CD8-positive, alpha-beta memory T cell (primary cell): ENCODE results near the gene VAV2. TPM values are rescaled to one million over a fixed set of nuclear protein-coding genes. Genes with fewer than 3 reads are reported as not detected.
A peak's percentile ranks its signal among the peaks of the same experiment; 100 is the strongest.

Source experiments
- CTCF ChIA-PET: fragments of 350-600 bp; sonication (Branson Sonifier 250); formaldehyde crosslinking; loops from one replicate; lab custom pipeline; 2021; ENCODE audit warnings: antibody characterized with exemption; lab: Charles Lee
- POLR2A ChIA-PET: fragments of 350-600 bp; sonication (Branson Sonifier 250); formaldehyde crosslinking; loops from one replicate; lab custom pipeline; 2021; ENCODE audit warnings: antibody characterized with exemption; lab: Charles Lee
- DNase-seq, 5 donors: peaks; one replicate each; pipeline versions ENCODE4 v3.0.0 to v3.0.0-alpha.2; 2020 to 2022; ENCODE audit warnings: mixed read lengths in 1 of 5
- H3K27ac ChIP-seq: one replicate; pipeline ENCODE4 v1.7.0; 2013; ENCODE audit warnings: low read depth, mild to moderate bottlenecking, low read length, moderate library complexity
- H3K27me3 ChIP-seq: 2 replicates; pipeline ENCODE4 v1.7.0; 2013; ENCODE audit warnings: low read length, mild to moderate bottlenecking; ENCODE audit not compliant: insufficient read depth, poor library complexity, severe bottlenecking
- H3K36me3 ChIP-seq: 2 replicates; pipeline ENCODE4 v1.7.0; 2013; ENCODE audit warnings: mild to moderate bottlenecking, low read length, moderate library complexity; ENCODE audit not compliant: insufficient read depth
- H3K4me1 ChIP-seq: 2 replicates; pipeline ENCODE4 v1.7.0; 2013; ENCODE audit warnings: mild to moderate bottlenecking, low read length, moderate library complexity; ENCODE audit not compliant: insufficient read depth
- H3K4me3 ChIP-seq: 2 replicates; pipeline ENCODE4 v1.7.0; 2013; ENCODE audit warnings: mild to moderate bottlenecking, low read length
- H3K9me3 ChIP-seq: 2 replicates; pipeline ENCODE4 v1.7.0; 2013; ENCODE audit warnings: mild to moderate bottlenecking, low read length
- H3K27ac Mint-ChIP-seq, 8 donors: one replicate each; pipeline ENCODE4 v1.8.0; 2020 to 2021; ENCODE audit warnings: mixed read lengths in 8 of 8, mild to moderate bottlenecking in 6 of 8, inconsistent platforms in 3 of 8, moderate library complexity in 3 of 8
- H3K27me3 Mint-ChIP-seq, 2 donors: one replicate each; pipeline ENCODE4 v1.8.0; 2020 to 2021; ENCODE audit warnings: mixed read lengths in 2 of 2, mild to moderate bottlenecking in 1 of 2, moderate library complexity in 1 of 2
- H3K36me3 Mint-ChIP-seq, 3 donors: one replicate each; pipeline ENCODE4 v1.8.0; 2020 to 2021; ENCODE audit warnings: mixed read lengths in 3 of 3, inconsistent platforms in 1 of 3, mild to moderate bottlenecking in 1 of 3
- H3K4me1 Mint-ChIP-seq, 3 donors: one replicate each; pipeline ENCODE4 v1.8.0; 2020 to 2021; ENCODE audit warnings: mixed read lengths in 3 of 3, inconsistent platforms in 1 of 3, mild to moderate bottlenecking in 1 of 3
- H3K4me3 Mint-ChIP-seq, 7 donors: one replicate each; pipeline ENCODE4 v1.8.0; 2020 to 2021; ENCODE audit warnings: mixed read lengths in 7 of 7, mild to moderate bottlenecking in 6 of 7, moderate library complexity in 4 of 7, inconsistent platforms in 2 of 7
- H3K9me3 Mint-ChIP-seq, 5 donors: one replicate each; pipeline ENCODE4 v1.8.0; 2020 to 2022; ENCODE audit warnings: mixed read lengths in 5 of 5, mild to moderate bottlenecking in 3 of 5, moderate library complexity in 2 of 5, inconsistent platforms in 1 of 5
- polyA plus RNA-seq: library from polyadenylated mRNA; unstranded; fragments of 300-500 nt; fragmentation: Illumina TruSeq; gene quantifications from one replicate; pipeline ENCODE4 v1.2.3, GENCODE V29; 2021
- total RNA-seq, 2 experiments: library from RNA; stranded (reverse); gene quantifications; one replicate each; pipeline ENCODE4 v1.2.3, GENCODE V29; 2021

VAV2 gene
- total and polyA plus RNA-seq, 3 experiments from 2014 or later: 1.1 to 7.6 (median 6.0) TPM

GRCh38 chr9:134025606-134026541 lies 33.8 kb upstream of the VAV2 start:
- H3K9me3 ChIP-seq: no peaks in the 10 kb centered on the region
- CTCF ChIA-PET: interaction anchor here (0.8 to 1.9 kb wide), 7 partner anchors 8 to 110 kb away, joined by 3 to 5 read pairs (median 4); partner anchors contain the start of gene WDR5
- H3K4me1 ChIP-seq: peaks cover 9% of the 10 kb centered on the region
- Mint-ChIP-seq H3K27ac (peak overlapping the region in 6 of 8 donors; percentile 29 to 65 (median 56)), H3K27me3 (no peaks in the 10 kb centered on the region), H3K4me3 (peak overlapping the region; percentile 70 to 89 (median 78)), H3K9me3 (no peaks in the 10 kb centered on the region), H3K36me3 (peaks cover 0 to 18% (median 2%) of the 10 kb centered on the region in 3 donors), H3K4me1 (peaks cover 7 to 26% (median 15%) of the 10 kb centered on the region in 3 donors)
- H3K27ac ChIP-seq: peak overlapping the region; percentile 64
- POLR2A ChIA-PET: interaction anchor here (0.6 to 2.4 kb wide), 5 partner anchors 7 to 139 kb away, joined by 3 to 13 read pairs (median 8); partner anchors contain the start of genes RNU6ATAC and WDR5
- no peaks in the 10 kb centered on the region for H3K27me3 ChIP-seq
- H3K4me3 ChIP-seq: peak overlapping the region; percentile 70
- DNase-seq: peak; percentile 27 to 66 (median 41)
- no peaks in the 10 kb centered on the region for H3K36me3 ChIP-seq

- H3K4me1 Mint-ChIP-seq: peaks cover 7 to 26% (median 15%) of the 10 kb centered on the region in 3 donors
- H3K36me3 Mint-ChIP-seq: peaks cover 0 to 12% (median 0%) of the 10 kb centered on the region in 3 donors
- H3K9me3 ChIP-seq: no peaks in the 10 kb centered on the region
- peak within 1 kb of the TSS; percentile 70 to 89 (median 78) for H3K4me3 Mint-ChIP-seq
- DNase-seq: peak; percentile 87 to 95 (median 90)
- H3K4me3 ChIP-seq: peak within 1 kb of the TSS; percentile 70
- H3K27me3 ChIP-seq: no peaks in the 10 kb centered on the region
- peak within 1 kb of the TSS; percentile 64 for H3K27ac ChIP-seq
- ChIA-PET POLR2A (interaction anchor here (0.6 to 2.4 kb wide), 5 partner anchors 8 to 408 kb away, joined by 5 to 13 read pairs (median 8); partner anchors contain the start of gene WDR5), CTCF (interaction anchor here (0.8 to 1.9 kb wide), 5 partner anchors 9 to 111 kb away, joined by 3 to 5 read pairs (median 4); partner anchors contain the start of gene WDR5)
- no peaks in the 10 kb centered on the region for H3K36me3 ChIP-seq
- H3K9me3 Mint-ChIP-seq: no peaks in the 10 kb centered on the region
- H3K27ac Mint-ChIP-seq: peak within 1 kb of the TSS; percentile 24 to 88 (median 58)
- H3K4me1 ChIP-seq: peaks cover 9% of the 10 kb centered on the region
- no peaks in the 10 kb centered on the region for H3K27me3 Mint-ChIP-seq
Measured at GRCh38 chr9:134024828-134025605, 32.9 kb upstream of the VAV2 start, which contains the start of gene BRD3OS. Gene BRD3OS, plus strand, starts transcription at chr9:134025481. Its CDS starts 1,267 bp downstream, at chr9:134026748.

GRCh38 chr9:134024214-134024792 lies 32.2 kb upstream of the VAV2 start:
- ChIA-PET CTCF (interaction anchor here (1.3 kb wide), 2 partner anchors 15 to 111 kb away, joined by 4 read pairs; partner anchors contain the start of gene WDR5), POLR2A (interaction anchor here (0.6 to 2.4 kb wide), 4 partner anchors 31 to 409 kb away, joined by 5 to 13 read pairs (median 8); partner anchors contain the start of gene WDR5)
- DNase-seq: no peak
- Histone ChIP-seq H3K27ac (no peak overlapping the region), H3K36me3 (no peaks in the 10 kb centered on the region), H3K9me3 (no peaks in the 10 kb centered on the region), H3K27me3 (no peaks in the 10 kb centered on the region), H3K4me1 (peaks cover 9% of the 10 kb centered on the region), H3K4me3 (no peak overlapping the region)
- peaks cover 0 to 12% (median 0%) of the 10 kb centered on the region in 3 donors for H3K36me3 Mint-ChIP-seq
- H3K27ac Mint-ChIP-seq: peak overlapping the region in 7 of 8 donors; percentile 24 to 88 (median 52)
- peaks cover 7 to 26% (median 15%) of the 10 kb centered on the region in 3 donors for H3K4me1 Mint-ChIP-seq
- H3K4me3 Mint-ChIP-seq: peak overlapping the region; percentile 28 to 89 (median 71)
- H3K27me3 Mint-ChIP-seq: no peaks in the 10 kb centered on the region
- H3K9me3 Mint-ChIP-seq: no peaks in the 10 kb centered on the region

GRCh38 chr9:134014946-134015345 lies 22.8 kb upstream of the VAV2 start:
- Mint-ChIP-seq H3K4me1 (no peaks in the 10 kb centered on the region), H3K27me3 (no peaks in the 10 kb centered on the region), H3K9me3 (peaks cover 0 to 6% (median 3%) of the 10 kb centered on the region in 5 donors), H3K4me3 (no peak overlapping the region), H3K36me3 (peaks cover 0 to 3% (median 0%) of the 10 kb centered on the region in 3 donors), H3K27ac (no peak overlapping the region)
- Histone ChIP-seq H3K9me3 (no peaks in the 10 kb centered on the region), H3K4me1 (no peaks in the 10 kb centered on the region), H3K4me3 (no peak overlapping the region), H3K36me3 (no peaks in the 10 kb centered on the region), H3K27me3 (no peaks in the 10 kb centered on the region), H3K27ac (no peak overlapping the region)
- no peak for DNase-seq
- ChIA-PET CTCF (no interaction called here), POLR2A (no interaction called here)

- no peaks in the 10 kb centered on the region for H3K27me3 ChIP-seq
- peaks cover 0 to 6% (median 3%) of the 10 kb centered on the region in 5 donors for H3K9me3 Mint-ChIP-seq
- H3K27ac ChIP-seq: no peak overlapping the region
- no peak overlapping the region for H3K27ac Mint-ChIP-seq
- H3K36me3 Mint-ChIP-seq: peaks cover 0 to 3% (median 0%) of the 10 kb centered on the region in 3 donors
- H3K4me1 Mint-ChIP-seq: no peaks in the 10 kb centered on the region
- H3K36me3 ChIP-seq: no peaks in the 10 kb centered on the region
- DNase-seq: no peak
- H3K9me3 ChIP-seq: no peaks in the 10 kb centered on the region
- H3K4me3 Mint-ChIP-seq: no peak overlapping the region
- H3K27me3 Mint-ChIP-seq: peaks cover 3 to 16% of the 10 kb centered on the region in 2 donors
- CTCF ChIA-PET: no interaction called here
- POLR2A ChIA-PET: no interaction called here
- H3K4me1 ChIP-seq: no peaks in the 10 kb centered on the region
- no peak overlapping the region for H3K4me3 ChIP-seq
Measured at GRCh38 chr9:134011401-134011800, 19.3 kb upstream of the VAV2 start.

GRCh38 chr9:134010310-134011173 lies 18.4 kb upstream of the VAV2 start:
- Mint-ChIP-seq H3K27ac (no peak overlapping the region), H3K4me3 (no peak overlapping the region), H3K4me1 (no peaks in the 10 kb centered on the region), H3K9me3 (peaks cover 0 to 6% (median 3%) of the 10 kb centered on the region in 5 donors), H3K27me3 (peaks cover 3 to 16% of the 10 kb centered on the region in 2 donors), H3K36me3 (peaks cover 0 to 3% (median 0%) of the 10 kb centered on the region in 3 donors)
- Histone ChIP-seq H3K27ac (no peak overlapping the region), H3K36me3 (no peaks in the 10 kb centered on the region), H3K27me3 (no peaks in the 10 kb centered on the region), H3K4me3 (no peak overlapping the region), H3K4me1 (no peaks in the 10 kb centered on the region), H3K9me3 (no peaks in the 10 kb centered on the region)
- ChIA-PET CTCF (no interaction called here), POLR2A (no interaction called here)
- DNase-seq: peak in 1 of 5 donors; percentile 27
